CD4-positive, alpha-beta T cell treated with Interleukin-17A for 4 hours (primary cell): ENCODE measurements around the gene CBX8.
"Not testable (repeated sequence)": the region's sequence is repeated elsewhere in the genome, so short reads cannot be mapped to it uniquely, and the experiment has no call there.

Source experiments
- DNase-seq: peaks from one replicate; pipeline ENCODE4 v3.0.0-alpha.2; 2020; ENCODE audit warnings: mixed read lengths

The CBX8 gene

GRCh38 chr17:79777120-79777893 is 19.6 kb downstream of the CBX8 start:
- peak; percentile 46 for DNase-seq

- no peak for DNase-seq
These were observed 20.3 kb downstream of the CBX8 start for GRCh38 chr17:79776376-79777119.

GRCh38 chr17:79775632-79776031 is 21.2 kb downstream of the CBX8 start:
- no peak for DNase-seq

- DNase-seq: no peak
These were observed 22.3 kb downstream of the CBX8 start for GRCh38 chr17:79774561-79774975.

- DNase-seq: not testable (repeated sequence)
These were observed 24.2 kb downstream of the CBX8 start for GRCh38 chr17:79772726-79773125.

- no peak for DNase-seq
These were observed 25.6 kb downstream of the CBX8 start for GRCh38 chr17:79771276-79771675.

GRCh38 chr17:79769570-79770506 is 27.0 kb downstream of the CBX8 start:
- DNase-seq: no peak

GRCh38 chr17:79765708-79766107 is 31.2 kb downstream of the CBX8 start:
- DNase-seq: no peak

- DNase-seq: no peak
These were observed 34.8 kb downstream of the CBX8 start for GRCh38 chr17:79761894-79762589.

- no peak for DNase-seq
These were observed 36.5 kb downstream of the CBX8 start for GRCh38 chr17:79760197-79760906.

GRCh38 chr17:79758271-79758670 is 38.6 kb downstream of the CBX8 start:
- DNase-seq: no peak

GRCh38 chr17:79757140-79757745 is 39.6 kb downstream of the CBX8 start:
- DNase-seq: no peak

GRCh38 chr17:79755591-79755990 is 41.3 kb downstream of the CBX8 start:
- DNase-seq: no peak

- not testable (repeated sequence) for DNase-seq
These were observed 42.0 kb downstream of the CBX8 start for GRCh38 chr17:79754903-79755302.

GRCh38 chr17:79754370-79754769 is 42.5 kb downstream of the CBX8 start:
- no peak for DNase-seq

- no peak for DNase-seq
These were observed 44.7 kb downstream of the CBX8 start for GRCh38 chr17:79752175-79752574.

GRCh38 chr17:79750650-79751545 is 46.0 kb downstream of the CBX8 start:
- DNase-seq: no peak

GRCh38 chr17:79749958-79750357 is 46.9 kb downstream of the CBX8 start:
- DNase-seq: no peak

- DNase-seq: no peak
These were observed 47.6 kb downstream of the CBX8 start for GRCh38 chr17:79749156-79749815.
